ENCODE results near the gene SESN1.

The SESN1 gene

DNA sequence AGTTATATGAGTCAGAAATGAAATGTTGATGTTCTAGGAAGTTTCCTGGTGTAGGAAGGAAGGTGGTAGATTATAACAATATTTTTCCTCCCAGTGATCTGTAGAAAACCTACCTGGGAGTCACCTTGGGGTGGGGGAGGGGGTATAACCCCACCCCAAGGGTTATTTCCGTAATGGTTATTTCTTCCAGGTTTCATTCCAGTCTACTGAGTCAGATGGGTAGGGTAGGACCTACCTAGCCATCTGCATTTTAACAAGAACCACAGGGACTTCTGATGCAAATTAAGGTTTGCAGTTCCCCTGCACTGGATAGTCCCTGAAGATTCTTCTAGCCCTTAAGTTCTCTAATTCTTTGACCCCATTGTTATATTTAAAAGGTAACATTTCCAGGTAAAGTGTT lies 157.5 kb downstream of the SESN1 start:
- DNase-seq (ENCODE audit: low spot score), result no peak

Measured in ecto neural progenitor cell (in vitro differentiated cells).